GM21825 (cell line): ENCODE measurements around the gene MT2A.

Experiments
- ATAC-seq: cut with Tn5 transposase; IDR thresholded peaks from one replicate; pipeline ENCODE4 v1.9.1; 2021; ENCODE audit warnings: mild to moderate bottlenecking, moderate library complexity; ENCODE audit not compliant: unreplicated experiment

Gene MT2A

GRCh38 chr16:56594292-56594619, 14.1 kb upstream of the MT2A start:
- no peak for ATAC-seq

- no peak for ATAC-seq
Observed at GRCh38 chr16:56600398-56600999, 7.9 kb upstream of the MT2A start.

- ATAC-seq: no peak
Observed at GRCh38 chr16:56601325-56601724, 7.1 kb upstream of the MT2A start.

- no peak for ATAC-seq
Observed at GRCh38 chr16:56603589-56603988, 4.8 kb upstream of the MT2A start.

- no peak for ATAC-seq
Observed at GRCh38 chr16:56604966-56605365, 3.4 kb upstream of the MT2A start.

- no peak for ATAC-seq
Observed at GRCh38 chr16:56605475-56605874, 2.9 kb upstream of the MT2A start.

- no peak for ATAC-seq
Observed at GRCh38 chr16:56606071-56606475, 2.3 kb upstream of the MT2A start.

- no peak for ATAC-seq
Observed at GRCh38 chr16:56606476-56607108, 1.8 kb upstream of the MT2A start.

GRCh38 chr16:56607109-56607618, 1.2 kb upstream of the MT2A start:
- ATAC-seq: no peak

- no peak for ATAC-seq
Observed at GRCh38 chr16:56607675-56608042, 725 bp upstream of the MT2A start.

- ATAC-seq: no peak
Observed at GRCh38 chr16:56608876-56609462, 585 bp downstream of the MT2A start.

- no peak for ATAC-seq
Observed at GRCh38 chr16:56609463-56609921, 1.1 kb downstream of the MT2A start.

GRCh38 chr16:56610017-56610608, 1.7 kb downstream of the MT2A start:
- no peak for ATAC-seq

GRCh38 chr16:56610609-56611111, 2.3 kb downstream of the MT2A start:
- ATAC-seq: no peak

GRCh38 chr16:56611281-56611833, 3.0 kb downstream of the MT2A start:
- ATAC-seq: no peak

GRCh38 chr16:56613706-56614105, 5.3 kb downstream of the MT2A start:
- ATAC-seq: no peak

- no peak for ATAC-seq
Observed at GRCh38 chr16:56614549-56614991, 6.2 kb downstream of the MT2A start.

GRCh38 chr16:56615353-56615752, 7.0 kb downstream of the MT2A start:
- ATAC-seq: no peak

GRCh38 chr16:56616608-56617211, 8.3 kb downstream of the MT2A start:
- ATAC-seq: no peak

GRCh38 chr16:56617212-56618085, 9.1 kb downstream of the MT2A start:
- ATAC-seq: no peak
